H1 (cell line): ENCODE data around the gene TUBB8B. TPM values are rescaled to one million over a fixed set of nuclear protein-coding genes. Genes with fewer than 3 reads are reported as not detected.
"Not testable (repeated sequence)": the region's sequence is repeated elsewhere in the genome, so short reads cannot be mapped to it uniquely, and the experiment has no call there.

ENCODE experiments used
- CTCF ChIA-PET: fragments of 300-600 bp; sonication (Branson Sonifier 250); formaldehyde crosslinking; loops from one replicate; lab custom pipeline; 2021; ENCODE audit not compliant: partially characterized antibody; lab: Charles Lee
- POLR2A ChIA-PET: fragments of 300-600 bp; sonication (Branson Sonifier 250); formaldehyde crosslinking; loops from one replicate; lab custom pipeline; 2021; ENCODE audit warnings: inconsistent platforms; ENCODE audit not compliant: partially characterized antibody; lab: Charles Lee
- DNase-seq, 2 experiments: peaks; one replicate each; pipeline versions ENCODE4 v3.0.0 to v3.0.0-alpha.2; 2010 to 2022; ENCODE audit warnings: low spot score in 2 of 2, low read depth in 1 of 2, mixed read lengths in 1 of 2
- FAIRE-seq: peaks from 2 replicates; lab custom pipeline; 2011; peaks lifted over from hg19 to GRCh38; lab: Jason Lieb, UNC
- H2AFZ ChIP-seq: 2 replicates; pipeline ENCODE4 v1.8.1; 2012; ENCODE audit warnings: low read length, inconsistent platforms
- H2AK5ac ChIP-seq: 2 replicates; pipeline ENCODE4 v1.6.1; 2013; ENCODE audit warnings: low read depth, low read length
- H2BK120ac ChIP-seq: replicated peaks from 2 replicates; pipeline ENCODE3; 2013; ENCODE audit warnings: low read depth, low read length, inconsistent platforms
- H2BK12ac ChIP-seq: 2 replicates; pipeline ENCODE4 v1.6.1; 2013; ENCODE audit warnings: low read depth, low read length
- H2BK15ac ChIP-seq: 2 replicates; pipeline ENCODE4 v1.6.1; 2013; ENCODE audit warnings: low read length
- H2BK20ac ChIP-seq: 2 replicates; pipeline ENCODE4 v1.6.1; 2013; ENCODE audit warnings: low read length
- H2BK5ac ChIP-seq: 2 replicates; pipeline ENCODE4 v1.6.1; 2013; ENCODE audit warnings: low read depth, low read length
- H3K14ac ChIP-seq: 2 replicates; pipeline ENCODE4 v1.6.1; 2013; ENCODE audit warnings: inconsistent platforms; ENCODE audit not compliant: insufficient read length
- H3K18ac ChIP-seq: 2 replicates; pipeline ENCODE4 v1.6.1; 2013; ENCODE audit warnings: low read length; ENCODE audit errors: extremely low read depth
- H3K23ac ChIP-seq: 2 replicates; pipeline ENCODE4 v1.6.1; 2013; ENCODE audit warnings: inconsistent platforms; ENCODE audit not compliant: insufficient read length
- H3K23me2 ChIP-seq: 2 replicates; pipeline ENCODE4 v1.6.1; 2013; ENCODE audit warnings: low read depth, low read length
- H3K27ac ChIP-seq: 2 replicates; pipeline ENCODE4 v1.6.1; 2011; ENCODE audit warnings: low read depth, low read length, inconsistent platforms
- H3K27me3 ChIP-seq, 4 experiments: replicated peaks in 1 of 4; 1 replicate in 1 of 4; 2 replicates in 3 of 4; pipeline versions ENCODE4 v1.6.1 to v1.8.1; 2011 to 2013; ENCODE audit warnings: low read length in 3 of 4, mild to moderate bottlenecking in 3 of 4, inconsistent platforms in 2 of 4, mixed read lengths in 2 of 4, moderate library complexity in 1 of 4; ENCODE audit not compliant: control insufficient read depth in 3 of 4, insufficient read depth in 3 of 4; ENCODE audit errors: extremely low read depth in 1 of 4
- H3K36me3 ChIP-seq, 4 experiments: 2 replicates each; pipeline versions ENCODE4 v1.6.1 to v1.8.1; 2011 to 2013; ENCODE audit warnings: mild to moderate bottlenecking in 4 of 4, low read length in 3 of 4, moderate library complexity in 2 of 4, control low read depth in 1 of 4, inconsistent platforms in 1 of 4; ENCODE audit not compliant: insufficient read depth in 4 of 4, control insufficient read depth in 2 of 4
- H3K4ac ChIP-seq: replicated peaks from 2 replicates; pipeline ENCODE3; 2013; ENCODE audit warnings: low read length, low read depth, mixed read lengths, inconsistent platforms; ENCODE audit not compliant: insufficient read length
- H3K4me1 ChIP-seq, 4 experiments: replicated peaks in 1 of 4; 1 replicate in 1 of 4; 2 replicates in 3 of 4; pipeline versions ENCODE4 v1.6.1 to v1.8.1; 2011 to 2013; ENCODE audit warnings: low read length in 3 of 4, inconsistent platforms in 2 of 4, mixed read lengths in 1 of 4; ENCODE audit not compliant: insufficient read depth in 4 of 4, control insufficient read depth in 3 of 4
- H3K4me2 ChIP-seq, 2 experiments: 2 replicates each; pipeline versions ENCODE4 v1.6.1 to v1.8.1; 2011 to 2013; ENCODE audit warnings: low read depth in 2 of 2, low read length in 2 of 2, control low read depth in 1 of 2, inconsistent platforms in 1 of 2, mild to moderate bottlenecking in 1 of 2; ENCODE audit not compliant: insufficient read depth in 1 of 2
- H3K4me3 ChIP-seq, 4 experiments: fragments of 200-600, 300-600 bp in 1 of 4; sonication (generic), shearing (Covaris generic), sonication (Bioruptor Twin) in 1 of 4; 2 replicates each; pipeline versions ENCODE4 v1.5.1 to v1.8.1; 2011 to 2016; ENCODE audit warnings: low read length in 4 of 4, low read depth in 3 of 4, control low read depth in 2 of 4, inconsistent platforms in 2 of 4, mild to moderate bottlenecking in 2 of 4, mixed read lengths in 1 of 4, moderate library complexity in 1 of 4; ENCODE audit not compliant: insufficient read depth in 2 of 4; ENCODE audit errors: extremely low read depth in 1 of 4
- H3K56ac ChIP-seq: replicated peaks from 2 replicates; pipeline ENCODE3; 2013; ENCODE audit warnings: low read depth, mild to moderate bottlenecking, mixed read lengths, low read length, inconsistent platforms; ENCODE audit not compliant: insufficient read length
- H3K79me1 ChIP-seq: 2 replicates; pipeline ENCODE4 v1.6.1; 2013; ENCODE audit warnings: low read depth, low read length, control low read depth
- H3K79me2 ChIP-seq, 2 experiments: 2 replicates each; pipeline versions ENCODE4 v1.6.1 to v1.8.1; 2012 to 2013; ENCODE audit warnings: low read length in 2 of 2, mild to moderate bottlenecking in 2 of 2, inconsistent platforms in 1 of 2; ENCODE audit not compliant: insufficient read depth in 2 of 2, control insufficient read depth in 1 of 2
- H3K9ac ChIP-seq, 4 experiments: replicated peaks in 1 of 4; 1 replicate in 1 of 4; 2 replicates in 3 of 4; pipeline versions ENCODE4 v1.6.1 to v1.8.1; 2011 to 2013; ENCODE audit warnings: low read depth in 3 of 4, low read length in 3 of 4, control low read depth in 2 of 4, mild to moderate bottlenecking in 2 of 4, moderate library complexity in 2 of 4, inconsistent platforms in 1 of 4; ENCODE audit errors: extremely low read depth in 1 of 4
- H3K9me3 ChIP-seq, 2 experiments: 2 replicates each; pipeline versions ENCODE4 v1.6.1 to v1.8.1; 2012 to 2013; ENCODE audit warnings: mild to moderate bottlenecking in 2 of 2, moderate library complexity in 2 of 2, control low read depth in 1 of 2, inconsistent platforms in 1 of 2, low read depth in 1 of 2, low read length in 1 of 2, mixed read lengths in 1 of 2; ENCODE audit not compliant: insufficient read depth in 2 of 2
- H4K20me1 ChIP-seq, 2 experiments: replicated peaks in 1 of 2; 2 replicates each; pipeline versions ENCODE3 to v1.8.1; 2011 to 2013; ENCODE audit warnings: inconsistent platforms in 2 of 2, low read length in 2 of 2, mild to moderate bottlenecking in 1 of 2; ENCODE audit not compliant: insufficient read depth in 2 of 2, control insufficient read depth in 1 of 2
- H4K5ac ChIP-seq: 2 replicates; pipeline ENCODE4 v1.6.1; 2013; ENCODE audit warnings: low read length, low read depth, mixed read lengths, inconsistent platforms; ENCODE audit not compliant: insufficient read length
- H4K8ac ChIP-seq: 2 replicates; pipeline ENCODE4 v1.8.0; 2013; ENCODE audit warnings: mild to moderate bottlenecking, moderate library complexity, low read length, inconsistent platforms; ENCODE audit not compliant: insufficient read depth; ENCODE audit errors: extremely low read depth
- H4K91ac ChIP-seq: replicated peaks from 2 replicates; pipeline ENCODE3; 2013; ENCODE audit warnings: low read length, mixed read lengths, inconsistent platforms; ENCODE audit not compliant: insufficient read length
- WGBS, 2 experiments: shearing (Covaris generic) in 1 of 2; methylation state at CpG; one replicate each; pipeline versions ENCODE4 v1.1.6 to v1.1.7; 2013 to 2015; ENCODE audit warnings: low lambda C conversion rate in 2 of 2, mixed read lengths in 2 of 2, inconsistent platforms in 1 of 2, low coverage in 1 of 2, missing lambda C conversion rate in 1 of 2; ENCODE audit not compliant: insufficient replicate concordance in 2 of 2, insufficient coverage in 1 of 2, insufficient read length in 1 of 2; ENCODE audit errors: extremely low coverage in 1 of 2, missing lambda C conversion rate in 1 of 2; 5-methylcytosine and 5-hydroxymethylcytosine counted together
- polyA plus RNA-seq, 7 experiments: library from polyadenylated mRNA; depleted of rRNA in 3 of 7; stranded (reverse) in 5 of 7; unstranded in 2 of 7; fragments of >200 nt in 5 of 7; fragments of 200-250 nt in 2 of 7; gene quantifications; 1 replicate in 5 of 7; 2 replicates in 1 of 7; 4 replicates in 1 of 7; pipeline versions ENCODE4 v1.2.1 to v1.2.3, GENCODE V29; 2011 to 2013; ENCODE audit warnings: missing spikeins in 2 of 7, mixed read lengths in 2 of 7
- total RNA-seq: library from RNA; stranded (reverse); fragmentation: NEBNext Ultra II Directional; extraction: Animal tissue kit (Norgen Biotek cat#: 25700); gene quantifications from 2 replicates; pipeline ENCODE4 v1.2.1, GENCODE V29; 2021

Gene TUBB8B
- total and polyA plus RNA-seq, 2 of the 8 experiments (the other 6 are each of a cell fraction or from before 2014, with no cell fraction given) = 0.60 to 1.3 TPM

DNA sequence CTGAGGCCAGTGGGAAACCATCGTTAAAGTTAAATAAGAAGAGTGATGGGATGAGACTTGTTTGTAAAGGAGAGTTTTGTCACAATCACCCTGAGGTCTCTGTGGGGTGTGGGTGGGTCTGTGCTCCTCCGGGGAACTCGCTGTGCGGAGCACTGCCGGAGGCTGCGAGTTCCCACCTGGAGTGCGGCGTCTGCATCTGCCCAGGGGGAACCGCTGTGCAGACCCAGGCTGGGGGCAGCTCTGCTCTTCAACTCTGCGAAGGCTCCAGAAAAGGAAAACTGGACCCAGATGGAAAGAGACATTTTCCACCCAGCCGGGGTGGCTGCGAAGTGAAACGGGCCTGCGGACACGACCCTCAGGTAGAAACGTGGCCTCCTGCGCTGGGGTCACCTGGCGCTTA is 46.2 kb upstream of the TUBB8B start:
- H3K56ac ChIP-seq, H2BK120ac ChIP-seq, H3K27ac ChIP-seq, H4K5ac ChIP-seq, DNase-seq, H2BK15ac ChIP-seq, H4K20me1 ChIP-seq, H3K36me3 ChIP-seq, H2BK5ac ChIP-seq, H3K79me2 ChIP-seq, H3K4me1 ChIP-seq, H2AFZ ChIP-seq, H3K18ac ChIP-seq, H3K4me3 ChIP-seq, H3K23ac ChIP-seq, H2BK12ac ChIP-seq, FAIRE-seq, H3K27me3 ChIP-seq, POLR2A ChIA-PET, H3K23me2 ChIP-seq, H3K4ac ChIP-seq, H2AK5ac ChIP-seq, H4K91ac ChIP-seq, H3K79me1 ChIP-seq, H4K8ac ChIP-seq, H3K14ac ChIP-seq, H2BK20ac ChIP-seq, H3K9ac ChIP-seq, H3K4me2 ChIP-seq: not testable (repeated sequence)
- peaks cover 10 to 39% of the 10 kb centered on the region in 2 experiments for H3K9me3 ChIP-seq
- 98% methylated on average over 14 of the region's 18 CpGs; no CpG with 5 or more reads in 1 of the 2 experiments for WGBS, 2 experiments
- CTCF ChIA-PET = interaction anchor here (0.6 kb wide), 1 partner anchor 335 kb away, joined by 3 read pairs; no protein-coding TSS in a partner anchor

DNA sequence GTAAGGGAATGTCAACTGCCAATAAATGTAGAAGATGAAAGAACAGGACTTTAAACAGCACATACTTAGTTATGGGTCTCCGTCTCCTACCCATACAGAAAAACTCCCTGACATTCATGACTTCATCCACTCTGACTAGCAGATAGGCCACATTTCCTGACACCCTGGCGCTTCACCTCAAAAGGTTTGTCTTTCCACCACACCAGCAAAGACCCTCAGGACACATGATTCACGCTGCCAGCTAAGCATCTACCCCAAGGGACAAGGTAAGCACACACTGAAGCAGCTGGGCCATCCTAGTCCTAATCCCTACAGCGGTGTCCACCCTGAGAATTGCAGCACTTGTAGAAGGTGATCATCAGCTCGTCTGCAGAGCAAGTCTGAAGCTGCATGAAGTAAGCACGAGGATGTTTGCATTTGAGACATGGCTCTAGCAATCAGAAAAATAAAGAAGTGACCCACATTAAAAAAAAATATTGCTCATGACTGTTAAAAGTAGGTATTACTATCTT is 44.5 kb upstream of the TUBB8B start:
- H4K5ac ChIP-seq = not testable (repeated sequence)

More for the DNA sequence above, 44.5 kb upstream of the TUBB8B start:
- H3K36me3 ChIP-seq, H3K14ac ChIP-seq, DNase-seq, H3K4me2 ChIP-seq, H3K56ac ChIP-seq, H4K20me1 ChIP-seq, H3K4me1 ChIP-seq, H2BK20ac ChIP-seq, POLR2A ChIA-PET, H2BK15ac ChIP-seq, FAIRE-seq, CTCF ChIA-PET, H2AK5ac ChIP-seq, H3K4ac ChIP-seq, H4K8ac ChIP-seq, H3K79me2 ChIP-seq, H3K4me3 ChIP-seq, H4K91ac ChIP-seq, H2AFZ ChIP-seq, H3K23ac ChIP-seq, H3K23me2 ChIP-seq, H2BK12ac ChIP-seq, H3K27me3 ChIP-seq, H3K79me1 ChIP-seq, H3K18ac ChIP-seq, H3K27ac ChIP-seq, H2BK120ac ChIP-seq, H2BK5ac ChIP-seq, H3K9ac ChIP-seq: not testable (repeated sequence)
- 72% methylated on average over 6 of the region's 6 CpGs; no CpG with 5 or more reads in 1 of the 2 experiments for WGBS, 2 experiments
- peaks cover 10 to 43% of the 10 kb centered on the region in 2 experiments for H3K9me3 ChIP-seq
